ENCODE data around the gene GCLM. TPM values are rescaled to one million over a fixed set of nuclear protein-coding genes. Genes with fewer than 3 reads are reported as not detected.

GCLM gene
- total and polyA plus RNA-seq, 9 of the 15 experiments (the other 6 are each of a cell fraction or from before 2014, with no cell fraction given) = 9.3 to 71.6 (median 24.5) TPM

DNA sequence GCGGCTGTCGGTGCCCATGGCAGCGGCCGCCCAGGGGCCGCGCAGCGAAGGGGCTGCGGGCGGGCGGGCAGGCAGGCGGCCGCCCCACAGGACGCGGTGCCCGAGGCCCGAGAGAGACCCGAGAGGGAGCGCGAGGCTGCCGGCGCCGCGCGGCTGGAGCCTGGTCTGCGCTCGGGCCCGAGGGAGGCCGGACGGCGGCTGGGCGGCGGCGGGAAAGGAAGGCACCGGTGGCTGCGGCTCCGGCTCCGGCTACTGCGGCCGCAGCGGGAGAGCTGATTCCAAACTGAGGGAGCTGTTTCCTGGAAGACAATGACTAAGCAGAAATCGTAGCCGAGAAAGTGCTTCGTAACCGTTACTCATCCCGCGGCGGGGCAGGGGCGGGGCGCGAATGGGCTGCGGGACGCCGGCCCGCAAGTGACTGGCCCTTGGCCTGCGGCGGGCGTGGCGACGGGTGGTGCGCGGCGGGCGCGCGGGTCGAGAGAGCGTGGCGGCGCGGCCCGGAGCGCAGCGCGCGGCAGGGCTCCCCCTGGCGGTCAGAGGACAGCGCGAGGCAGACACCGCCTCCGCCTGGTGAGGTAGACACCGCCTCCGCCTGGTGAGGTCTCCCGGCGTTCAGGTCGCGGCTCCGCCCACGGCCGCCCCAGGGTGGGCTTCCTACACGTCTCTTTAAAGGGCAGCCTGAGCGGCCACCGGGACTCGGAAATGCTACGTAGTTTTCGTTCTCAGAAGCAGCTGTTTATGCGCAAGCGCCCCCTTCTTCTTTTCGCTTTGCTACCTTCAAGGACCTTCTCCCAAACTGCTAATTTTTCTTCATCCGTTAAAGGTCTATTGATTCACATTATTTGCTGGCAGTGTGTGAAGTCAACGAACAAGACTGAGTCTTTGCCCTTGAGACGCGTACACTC is at the start of gene GCLM (continued):
- TF ChIP-seq ZNF444 (CRISPR knock-in tag; IDR thresholded peaks at IDR 0.05) (no peak), NBN (IDR thresholded peaks at IDR 0.05; ENCODE audit: low read depth) (no peak), ZNF174 (CRISPR knock-in tag; IDR thresholded peaks at IDR 0.05) (no peak), HDAC8 (tag; IDR thresholded peaks at IDR 0.05) (no peak), CREB1 (IDR thresholded peaks at IDR 0.05) (peak; percentile 57; the same call in 1 of the 2 replicates), CREB1 (CRISPR knock-in tag; IDR thresholded peaks at IDR 0.05) (peak; percentile 60), RAD51 (IDR thresholded peaks at IDR 0.05; ENCODE audit: borderline replicate concordance, low read depth) (no peak), ZNF764 (CRISPR knock-in tag; IDR thresholded peaks at IDR 0.05; ENCODE audit: low read depth) (0 out of 2 replicates have a peak, but pooled peaks have one; percentile 56), NFE2L1 (tag; IDR thresholded peaks at IDR 0.05; ENCODE audit: borderline replicate concordance, low read depth) (peak; percentile 89), NFATC3 (IDR thresholded peaks at IDR 0.05) (no peak), RBM39 (optimal IDR thresholded peaks at IDR 0.05; ENCODE audit: low read depth, low read length) (no peak), STAG1 (CRISPR knock-in tag; IDR thresholded peaks at IDR 0.05; ENCODE audit: borderline replicate concordance) (no peak), RBM15 (IDR thresholded peaks at IDR 0.05; ENCODE audit: insufficient read depth, low read length) (no peak), BCOR (IDR thresholded peaks at IDR 0.05) (no peak), ETV6 (IDR thresholded peaks at IDR 0.05; ENCODE audit: borderline replicate concordance in 1 of 2, low read depth in 2 of 2, low read length in 1 of 2) (peak in 1 of 2 experiments; percentile 66; a peak in 1 of 4 replicates), ETV6 (CRISPR knock-in tag; IDR thresholded peaks at IDR 0.05; ENCODE audit: borderline replicate concordance) (no peak), TBP (optimal IDR thresholded peaks at IDR 0.05; ENCODE audit: low read depth, low read length) (peak; percentile 89), CXXC5 (CRISPR knock-in tag; IDR thresholded peaks at IDR 0.05) (peak; percentile 99), PURB (CRISPR knock-in tag; IDR thresholded peaks at IDR 0.05; ENCODE audit: low read depth) (no peak)
- TF ChIP-seq, protein P1, sequence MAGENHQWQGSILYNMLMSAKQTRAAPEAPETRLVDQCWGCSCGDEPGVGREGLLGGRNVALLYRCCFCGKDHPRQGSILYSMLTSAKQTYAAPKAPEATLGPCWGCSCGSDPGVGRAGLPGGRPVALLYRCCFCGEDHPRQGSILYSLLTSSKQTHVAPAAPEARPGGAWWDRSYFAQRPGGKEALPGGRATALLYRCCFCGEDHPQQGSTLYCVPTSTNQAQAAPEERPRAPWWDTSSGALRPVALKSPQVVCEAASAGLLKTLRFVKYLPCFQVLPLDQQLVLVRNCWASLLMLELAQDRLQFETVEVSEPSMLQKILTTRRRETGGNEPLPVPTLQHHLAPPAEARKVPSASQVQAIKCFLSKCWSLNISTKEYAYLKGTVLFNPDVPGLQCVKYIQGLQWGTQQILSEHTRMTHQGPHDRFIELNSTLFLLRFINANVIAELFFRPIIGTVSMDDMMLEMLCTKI (IDR thresholded peaks at IDR 0.05; ENCODE audit: partially characterized antibody) = no peak
- TF ChIP-seq, protein P2, sequence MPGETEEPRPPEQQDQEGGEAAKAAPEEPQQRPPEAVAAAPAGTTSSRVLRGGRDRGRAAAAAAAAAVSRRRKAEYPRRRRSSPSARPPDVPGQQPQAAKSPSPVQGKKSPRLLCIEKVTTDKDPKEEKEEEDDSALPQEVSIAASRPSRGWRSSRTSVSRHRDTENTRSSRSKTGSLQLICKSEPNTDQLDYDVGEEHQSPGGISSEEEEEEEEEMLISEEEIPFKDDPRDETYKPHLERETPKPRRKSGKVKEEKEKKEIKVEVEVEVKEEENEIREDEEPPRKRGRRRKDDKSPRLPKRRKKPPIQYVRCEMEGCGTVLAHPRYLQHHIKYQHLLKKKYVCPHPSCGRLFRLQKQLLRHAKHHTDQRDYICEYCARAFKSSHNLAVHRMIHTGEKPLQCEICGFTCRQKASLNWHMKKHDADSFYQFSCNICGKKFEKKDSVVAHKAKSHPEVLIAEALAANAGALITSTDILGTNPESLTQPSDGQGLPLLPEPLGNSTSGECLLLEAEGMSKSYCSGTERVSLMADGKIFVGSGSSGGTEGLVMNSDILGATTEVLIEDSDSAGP (CRISPR knock-in tag; IDR thresholded peaks at IDR 0.05) = no peak
- TF ChIP-seq, protein P3, sequence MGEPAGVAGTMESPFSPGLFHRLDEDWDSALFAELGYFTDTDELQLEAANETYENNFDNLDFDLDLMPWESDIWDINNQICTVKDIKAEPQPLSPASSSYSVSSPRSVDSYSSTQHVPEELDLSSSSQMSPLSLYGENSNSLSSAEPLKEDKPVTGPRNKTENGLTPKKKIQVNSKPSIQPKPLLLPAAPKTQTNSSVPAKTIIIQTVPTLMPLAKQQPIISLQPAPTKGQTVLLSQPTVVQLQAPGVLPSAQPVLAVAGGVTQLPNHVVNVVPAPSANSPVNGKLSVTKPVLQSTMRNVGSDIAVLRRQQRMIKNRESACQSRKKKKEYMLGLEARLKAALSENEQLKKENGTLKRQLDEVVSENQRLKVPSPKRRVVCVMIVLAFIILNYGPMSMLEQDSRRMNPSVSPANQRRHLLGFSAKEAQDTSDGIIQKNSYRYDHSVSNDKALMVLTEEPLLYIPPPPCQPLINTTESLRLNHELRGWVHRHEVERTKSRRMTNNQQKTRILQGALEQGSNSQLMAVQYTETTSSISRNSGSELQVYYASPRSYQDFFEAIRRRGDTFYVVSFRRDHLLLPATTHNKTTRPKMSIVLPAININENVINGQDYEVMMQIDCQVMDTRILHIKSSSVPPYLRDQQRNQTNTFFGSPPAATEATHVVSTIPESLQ (CRISPR knock-in tag; IDR thresholded peaks at IDR 0.05) = no peak
- TF ChIP-seq, protein P4, sequence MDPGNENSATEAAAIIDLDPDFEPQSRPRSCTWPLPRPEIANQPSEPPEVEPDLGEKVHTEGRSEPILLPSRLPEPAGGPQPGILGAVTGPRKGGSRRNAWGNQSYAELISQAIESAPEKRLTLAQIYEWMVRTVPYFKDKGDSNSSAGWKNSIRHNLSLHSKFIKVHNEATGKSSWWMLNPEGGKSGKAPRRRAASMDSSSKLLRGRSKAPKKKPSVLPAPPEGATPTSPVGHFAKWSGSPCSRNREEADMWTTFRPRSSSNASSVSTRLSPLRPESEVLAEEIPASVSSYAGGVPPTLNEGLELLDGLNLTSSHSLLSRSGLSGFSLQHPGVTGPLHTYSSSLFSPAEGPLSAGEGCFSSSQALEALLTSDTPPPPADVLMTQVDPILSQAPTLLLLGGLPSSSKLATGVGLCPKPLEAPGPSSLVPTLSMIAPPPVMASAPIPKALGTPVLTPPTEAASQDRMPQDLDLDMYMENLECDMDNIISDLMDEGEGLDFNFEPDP (CRISPR knock-in tag; IDR thresholded peaks at IDR 0.05) = no peak

Data from K562 (cell line).